DND-41 (cell line): ENCODE results near the gene POP5.
"Not testable (repeated sequence)": the region's sequence is repeated elsewhere in the genome, so short reads cannot be mapped to it uniquely, and the experiment has no call there.

ENCODE experiments used
- ATAC-seq: fragments of 200-7000 bp; cut with Tn5 transposase; 3 replicates; pipeline ENCODE4 v1.9.1; 2021; ENCODE audit warnings: low read depth; ENCODE audit not compliant: insufficient read depth
- DNase-seq: peaks from one replicate; pipeline ENCODE4 v3.0.0-alpha.2; 2020
- H2AFZ ChIP-seq: 2 replicates; pipeline ENCODE4 v1.6.0; 2012; ENCODE audit warnings: low read depth, low read length
- H3K27ac ChIP-seq: 2 replicates; pipeline ENCODE4 v1.5.1; 2012; ENCODE audit warnings: low read length, inconsistent platforms
- H3K27me3 ChIP-seq: fragments of 200-600 bp; sonication (generic); 2 replicates; pipeline ENCODE4 v1.6.0; 2012; ENCODE audit warnings: low read length, mild to moderate bottlenecking, inconsistent platforms; ENCODE audit not compliant: insufficient read depth, poor library complexity
- H3K36me3 ChIP-seq: 2 replicates; pipeline ENCODE4 v1.5.1; 2012; ENCODE audit warnings: low read length, inconsistent platforms; ENCODE audit not compliant: insufficient read depth
- H3K4me1 ChIP-seq: 2 replicates; pipeline ENCODE4 v1.5.1; 2012; ENCODE audit warnings: mild to moderate bottlenecking, low read length; ENCODE audit not compliant: insufficient read depth
- H3K4me2 ChIP-seq: 2 replicates; pipeline ENCODE4 v1.6.0; 2012; ENCODE audit warnings: mild to moderate bottlenecking, moderate library complexity, low read length, inconsistent platforms; ENCODE audit not compliant: insufficient read depth
- H3K4me3 ChIP-seq, 2 experiments: fragments of 200-600 bp in 1 of 2; shearing (Covaris generic) in 1 of 2; 2 replicates each; pipeline ENCODE4 v1.5.1; 2012 to 2016; ENCODE audit warnings: inconsistent platforms in 2 of 2, low read length in 2 of 2, mild to moderate bottlenecking in 2 of 2, low read depth in 1 of 2, moderate library complexity in 1 of 2
- H3K79me2 ChIP-seq: 2 replicates; pipeline ENCODE4 v1.6.0; 2012; ENCODE audit warnings: low read length, inconsistent platforms; ENCODE audit not compliant: insufficient read depth
- H3K9ac ChIP-seq: 2 replicates; pipeline ENCODE4 v1.6.0; 2012; ENCODE audit warnings: low read depth, mild to moderate bottlenecking, inconsistent platforms, low read length, moderate library complexity
- H3K9me3 ChIP-seq: 2 replicates; pipeline ENCODE4 v1.5.1; 2012; ENCODE audit warnings: low read length, moderate library complexity, mild to moderate bottlenecking, inconsistent platforms; ENCODE audit not compliant: insufficient read depth, severe bottlenecking
- H4K20me1 ChIP-seq: 2 replicates; pipeline ENCODE4 v1.6.0; 2012; ENCODE audit warnings: low read length; ENCODE audit not compliant: insufficient read depth
- CTCF ChIP-seq: IDR thresholded peaks from 2 replicates; pipeline ENCODE4 v1.5.1; 2012; ENCODE audit warnings: borderline replicate concordance, low read length, moderate library complexity, mild to moderate bottlenecking; ENCODE audit not compliant: poor library complexity, severe bottlenecking; ENCODE audit errors: extremely low read depth
- EZH2 ChIP-seq: IDR thresholded peaks from 3 replicates; pipeline ENCODE4 v1.6.1; 2012; ENCODE audit warnings: borderline replicate concordance, low read depth, mild to moderate bottlenecking, moderate library complexity, low read length, inconsistent platforms; ENCODE audit not compliant: severe bottlenecking

POP5 gene

GRCh38 chr12:120625557-120626419, 44.6 kb upstream of the POP5 start:
- peak; percentile 53 for TF ChIP-seq CTCF
- TF ChIP-seq EZH2: no peak
- Histone ChIP-seq H3K4me2 (no peak overlapping the region), H3K36me3 (no peaks in the 10 kb centered on the region), H3K27me3 (no peaks in the 10 kb centered on the region), H4K20me1 (no peaks in the 10 kb centered on the region), H3K79me2 (no peaks in the 10 kb centered on the region), H3K4me1 (no peaks in the 10 kb centered on the region), H2AFZ (no peak overlapping the region), H3K4me3 (no peak overlapping the region), H3K9ac (no peak overlapping the region), H3K9me3 (no peaks in the 10 kb centered on the region), H3K27ac (no peak overlapping the region)
- DNase-seq: no peak
- peak; percentile 50; the same call in 2 of the 3 replicates for ATAC-seq

DNA sequence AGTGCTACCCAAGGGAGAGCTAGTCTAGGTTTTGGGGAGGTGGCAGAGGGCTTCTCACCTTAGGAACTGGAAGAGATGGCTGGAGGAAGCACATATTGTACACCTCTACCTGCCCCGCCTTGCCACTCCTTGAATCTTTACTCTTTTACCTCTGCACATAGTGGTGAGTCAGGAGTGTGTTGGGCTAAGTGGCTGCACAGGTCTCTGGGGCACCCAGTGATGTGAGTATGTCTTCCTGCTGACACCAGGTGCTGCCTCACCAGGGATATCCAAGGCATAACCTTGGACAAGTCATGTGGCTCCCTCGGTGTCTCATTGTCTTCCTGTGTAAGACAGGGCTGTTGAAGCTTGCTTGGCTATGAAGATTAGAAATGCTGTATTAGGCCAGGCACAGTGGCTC, 39.4 kb upstream of the POP5 start:
- no peak for TF ChIP-seq CTCF
- no peak for TF ChIP-seq EZH2
- Histone ChIP-seq H3K4me2 (no peak overlapping the region), H2AFZ (no peak overlapping the region), H4K20me1 (no peaks in the 10 kb centered on the region), H3K27me3 (peaks cover 5% of the 10 kb centered on the region), H3K9ac (no peak overlapping the region), H3K4me1 (no peaks in the 10 kb centered on the region), H3K27ac (no peak overlapping the region), H3K9me3 (no peaks in the 10 kb centered on the region), H3K79me2 (no peaks in the 10 kb centered on the region), H3K4me3 (no peak overlapping the region), H3K36me3 (no peaks in the 10 kb centered on the region)
- no peak for DNase-seq
- no peak for ATAC-seq

DNA sequence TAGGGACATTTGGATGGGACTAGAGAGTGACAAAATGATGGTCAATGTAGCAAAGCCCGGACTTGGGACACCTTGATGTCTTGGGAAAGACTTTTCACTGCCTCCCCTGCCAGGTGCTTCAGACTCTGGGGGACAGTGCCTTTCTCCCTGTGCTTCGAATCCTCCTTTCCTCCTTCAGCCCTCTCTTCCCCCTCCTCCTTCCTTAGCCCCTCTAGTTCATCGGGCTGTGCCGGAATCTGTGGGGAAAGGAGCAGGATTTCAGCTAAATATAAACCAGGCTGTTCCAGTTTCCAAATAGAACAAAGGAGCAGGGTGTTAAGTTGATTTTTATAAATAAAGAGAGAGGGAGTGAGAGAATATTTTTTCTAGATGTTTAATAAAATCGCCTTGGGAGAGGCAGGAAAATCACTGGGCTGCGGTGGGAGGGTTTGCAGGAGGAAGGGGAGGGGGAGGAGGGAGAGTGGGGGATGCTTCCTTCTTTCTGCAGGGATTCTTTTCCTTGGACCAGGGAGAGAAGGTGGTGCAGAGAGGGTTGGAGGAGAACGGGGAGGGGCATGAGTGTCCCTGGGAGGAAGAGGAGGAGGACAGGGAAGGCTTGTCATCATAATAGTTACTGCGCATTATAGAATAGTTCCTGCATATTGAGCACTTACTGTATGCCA, 37.9 kb upstream of the POP5 start:
- DNase-seq (no peak), ATAC-seq (no peak)
- Histone ChIP-seq H3K9ac (no peak overlapping the region), H3K4me1 (no peaks in the 10 kb centered on the region), H4K20me1 (no peaks in the 10 kb centered on the region), H3K79me2 (no peaks in the 10 kb centered on the region), H3K4me3 (no peak overlapping the region), H3K27me3 (peaks cover 5% of the 10 kb centered on the region), H3K27ac (no peak overlapping the region), H3K9me3 (no peaks in the 10 kb centered on the region), H3K4me2 (no peak overlapping the region), H3K36me3 (no peaks in the 10 kb centered on the region), H2AFZ (no peak overlapping the region)
- TF ChIP-seq EZH2 (no peak), CTCF (no peak)

DNA sequence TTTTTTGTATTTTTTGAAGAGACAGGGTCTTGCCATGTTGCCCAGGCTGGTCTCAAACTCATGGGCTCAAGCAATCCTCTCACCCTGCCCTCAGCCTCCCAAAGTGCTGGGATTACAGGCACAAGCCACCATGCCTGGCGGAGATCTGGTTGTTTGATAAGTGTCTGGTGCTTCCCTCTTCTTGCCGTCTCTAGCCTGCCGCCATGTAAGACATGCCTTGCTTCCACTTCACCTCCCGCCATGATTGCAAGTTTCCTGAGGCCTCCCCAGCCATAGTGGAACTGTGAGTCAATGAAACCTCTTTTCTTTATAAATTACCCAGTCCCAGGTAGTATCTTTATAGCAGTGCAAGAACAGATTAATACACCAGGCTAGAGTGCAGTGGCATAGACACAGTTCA, 36.6 kb upstream of the POP5 start:
- H4K20me1 ChIP-seq, H3K9ac ChIP-seq, H3K27ac ChIP-seq, H2AFZ ChIP-seq, H3K27me3 ChIP-seq, H3K4me3 ChIP-seq, ATAC-seq, DNase-seq, H3K4me2 ChIP-seq, H3K9me3 ChIP-seq, H3K79me2 ChIP-seq, H3K36me3 ChIP-seq, H3K4me1 ChIP-seq: not testable (repeated sequence)

- H2AFZ ChIP-seq, H3K27me3 ChIP-seq, H3K4me3 ChIP-seq, H3K27ac ChIP-seq, H3K9ac ChIP-seq, H3K36me3 ChIP-seq, ATAC-seq, H3K4me2 ChIP-seq, H4K20me1 ChIP-seq, H3K9me3 ChIP-seq, DNase-seq, H3K79me2 ChIP-seq, H3K4me1 ChIP-seq: not testable (repeated sequence)
These were observed 36.0 kb upstream of the POP5 start for GRCh38 chr12:120617193-120617592.
